ENCODE results near the gene SLC9A9. TPM values are rescaled to one million over a fixed set of nuclear protein-coding genes. Genes with fewer than 3 reads are reported as not detected.

Gene SLC9A9
- polyA plus RNA-seq, 1 of the 3 experiments (the other 2 are of a cell fraction): 0.05 TPM

DNA sequence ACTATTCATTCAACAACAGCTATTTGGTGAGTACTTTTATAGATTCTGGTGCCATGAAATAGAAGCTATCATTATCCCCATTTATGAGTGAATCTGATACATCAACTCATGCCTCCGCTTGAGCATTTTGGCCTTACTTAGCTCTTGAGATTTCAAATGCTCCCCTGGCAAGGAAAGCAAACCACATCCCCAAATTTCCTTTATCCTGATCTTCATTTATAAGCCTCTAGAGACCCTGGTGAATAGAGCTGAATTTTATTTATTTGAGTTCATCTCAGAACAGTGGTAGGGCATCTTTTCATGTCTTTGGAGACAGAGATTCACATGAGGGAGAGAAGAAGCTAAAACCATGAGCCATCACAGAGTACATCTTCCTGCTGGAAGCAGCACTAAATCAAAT is 317.2 kb downstream of the SLC9A9 start:
- H3K9ac ChIP-seq: no peak overlapping the region
- H2AFZ ChIP-seq (ENCODE audit: low read depth): no peak overlapping the region
- H3K27ac ChIP-seq (ENCODE audit: low read depth in 2 of 2, low read length in 1 of 2): no peak overlapping the region
- TF ChIP-seq NRF1 (IDR thresholded peaks at IDR 0.05; ENCODE audit: low read depth, low read length) (no peak), CHD2 (IDR thresholded peaks at IDR 0.05; ENCODE audit: low read length, partially characterized antibody) (no peak), RFX5 (IDR thresholded peaks at IDR 0.05; ENCODE audit: low read length) (no peak), ELF1 (IDR thresholded peaks at IDR 0.05) (no peak)
- TF ChIP-seq, protein P1, sequence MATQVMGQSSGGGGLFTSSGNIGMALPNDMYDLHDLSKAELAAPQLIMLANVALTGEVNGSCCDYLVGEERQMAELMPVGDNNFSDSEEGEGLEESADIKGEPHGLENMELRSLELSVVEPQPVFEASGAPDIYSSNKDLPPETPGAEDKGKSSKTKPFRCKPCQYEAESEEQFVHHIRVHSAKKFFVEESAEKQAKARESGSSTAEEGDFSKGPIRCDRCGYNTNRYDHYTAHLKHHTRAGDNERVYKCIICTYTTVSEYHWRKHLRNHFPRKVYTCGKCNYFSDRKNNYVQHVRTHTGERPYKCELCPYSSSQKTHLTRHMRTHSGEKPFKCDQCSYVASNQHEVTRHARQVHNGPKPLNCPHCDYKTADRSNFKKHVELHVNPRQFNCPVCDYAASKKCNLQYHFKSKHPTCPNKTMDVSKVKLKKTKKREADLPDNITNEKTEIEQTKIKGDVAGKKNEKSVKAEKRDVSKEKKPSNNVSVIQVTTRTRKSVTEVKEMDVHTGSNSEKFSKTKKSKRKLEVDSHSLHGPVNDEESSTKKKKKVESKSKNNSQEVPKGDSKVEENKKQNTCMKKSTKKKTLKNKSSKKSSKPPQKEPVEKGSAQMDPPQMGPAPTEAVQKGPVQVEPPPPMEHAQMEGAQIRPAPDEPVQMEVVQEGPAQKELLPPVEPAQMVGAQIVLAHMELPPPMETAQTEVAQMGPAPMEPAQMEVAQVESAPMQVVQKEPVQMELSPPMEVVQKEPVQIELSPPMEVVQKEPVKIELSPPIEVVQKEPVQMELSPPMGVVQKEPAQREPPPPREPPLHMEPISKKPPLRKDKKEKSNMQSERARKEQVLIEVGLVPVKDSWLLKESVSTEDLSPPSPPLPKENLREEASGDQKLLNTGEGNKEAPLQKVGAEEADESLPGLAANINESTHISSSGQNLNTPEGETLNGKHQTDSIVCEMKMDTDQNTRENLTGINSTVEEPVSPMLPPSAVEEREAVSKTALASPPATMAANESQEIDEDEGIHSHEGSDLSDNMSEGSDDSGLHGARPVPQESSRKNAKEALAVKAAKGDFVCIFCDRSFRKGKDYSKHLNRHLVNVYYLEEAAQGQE (IDR thresholded peaks at IDR 0.05; ENCODE audit: low read depth, low read length): no peak
- H3K9me3 ChIP-seq: no peaks in the 10 kb centered on the region
- H3K79me2 ChIP-seq (ENCODE audit: insufficient read depth): no peaks in the 10 kb centered on the region
- no peak for DNase-seq
- H3K27me3 ChIP-seq (ENCODE audit: insufficient read depth): peaks cover 15% of the 10 kb centered on the region; the same call in 1 of the 2 replicates
- H3K9me2 ChIP-seq: no peaks in the 10 kb centered on the region
- H4K20me1 ChIP-seq (ENCODE audit: insufficient read depth): no peaks in the 10 kb centered on the region
- H3F3A ChIP-seq (replicated peaks; ENCODE audit: insufficient read depth): no peaks in the 10 kb centered on the region
- H3K4me3 ChIP-seq (ENCODE audit: low read depth in 2 of 2, low read length in 1 of 2): no peak overlapping the region
- H3K4me1 ChIP-seq (ENCODE audit: control insufficient read depth in 1 of 2, insufficient read depth in 2 of 2, low read depth in 1 of 2, low read length in 1 of 2): no peaks in the 10 kb centered on the region
- no peaks in the 10 kb centered on the region for H3K36me3 ChIP-seq (replicated peaks in 1 of 2; ENCODE audit: control insufficient read depth in 1 of 2, insufficient read depth in 2 of 2, low read length in 1 of 2)
- CTCF ChIA-PET: interaction anchor here (0.8 kb wide), 1 partner anchor 143 kb away, joined by 3 read pairs; no protein-coding TSS in a partner anchor
- no peak overlapping the region for H3K4me2 ChIP-seq
- POLR2A ChIA-PET: no interaction called here
- WGBS (ENCODE audit: low lambda C conversion rate): 21% methylated on average over 1 of the region's 1 CpG

DNA sequence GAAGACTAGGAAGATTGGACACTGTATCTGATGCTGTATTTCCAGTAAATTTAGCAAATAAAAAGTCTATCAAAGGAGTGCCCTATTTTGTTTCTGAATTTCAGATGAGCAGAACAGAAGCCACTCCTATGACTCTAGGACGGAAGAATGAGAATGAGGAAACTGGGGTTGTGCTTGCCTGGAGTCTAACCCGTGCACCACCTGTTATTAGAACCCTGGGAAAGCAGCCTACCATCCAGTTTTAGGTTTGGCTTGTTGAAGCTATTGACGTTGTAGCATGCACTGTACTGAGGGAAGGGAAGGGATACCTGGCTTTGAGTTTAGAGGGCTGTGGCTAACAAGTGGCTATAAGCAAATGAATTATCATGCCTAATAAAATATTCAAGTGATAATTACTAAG is 318.5 kb downstream of the SLC9A9 start:
- DNase-seq: no peak
- H4K20me1 ChIP-seq (ENCODE audit: insufficient read depth): no peaks in the 10 kb centered on the region
- no peak overlapping the region for H2AFZ ChIP-seq (ENCODE audit: low read depth)
- H3K36me3 ChIP-seq (replicated peaks in 1 of 2; ENCODE audit: control insufficient read depth in 1 of 2, insufficient read depth in 2 of 2, low read length in 1 of 2): no peaks in the 10 kb centered on the region
- peaks cover 15% of the 10 kb centered on the region; the same call in 1 of the 2 replicates for H3K27me3 ChIP-seq (ENCODE audit: insufficient read depth)
- H3K27ac ChIP-seq (ENCODE audit: low read depth in 2 of 2, low read length in 1 of 2): no peak overlapping the region
- H3K9me3 ChIP-seq: no peaks in the 10 kb centered on the region
- H3K4me3 ChIP-seq (ENCODE audit: low read depth in 2 of 2, low read length in 1 of 2): no peak overlapping the region
- no peak overlapping the region for H3K4me2 ChIP-seq
- no peaks in the 10 kb centered on the region for H3K4me1 ChIP-seq (ENCODE audit: control insufficient read depth in 1 of 2, insufficient read depth in 2 of 2, low read depth in 1 of 2, low read length in 1 of 2)
- no peaks in the 10 kb centered on the region for H3F3A ChIP-seq (replicated peaks; ENCODE audit: insufficient read depth)
- no peak overlapping the region for H3K9ac ChIP-seq
- no peaks in the 10 kb centered on the region for H3K79me2 ChIP-seq (ENCODE audit: insufficient read depth)
- POLR2A ChIA-PET: no interaction called here
- CTCF ChIA-PET: no interaction called here
- H3K9me2 ChIP-seq: no peaks in the 10 kb centered on the region
- WGBS (ENCODE audit: low lambda C conversion rate): 9% methylated on average over 3 of the region's 3 CpGs
- TF ChIP-seq, protein P2, sequence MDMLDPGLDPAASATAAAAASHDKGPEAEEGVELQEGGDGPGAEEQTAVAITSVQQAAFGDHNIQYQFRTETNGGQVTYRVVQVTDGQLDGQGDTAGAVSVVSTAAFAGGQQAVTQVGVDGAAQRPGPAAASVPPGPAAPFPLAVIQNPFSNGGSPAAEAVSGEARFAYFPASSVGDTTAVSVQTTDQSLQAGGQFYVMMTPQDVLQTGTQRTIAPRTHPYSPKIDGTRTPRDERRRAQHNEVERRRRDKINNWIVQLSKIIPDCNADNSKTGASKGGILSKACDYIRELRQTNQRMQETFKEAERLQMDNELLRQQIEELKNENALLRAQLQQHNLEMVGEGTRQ (IDR thresholded peaks at IDR 0.05; ENCODE audit: borderline replicate concordance, low read depth, low read length): no peak
- no peak for TF ChIP-seq RCOR1 (IDR thresholded peaks at IDR 0.05; ENCODE audit: low read length)
- TF ChIP-seq, protein P3, sequence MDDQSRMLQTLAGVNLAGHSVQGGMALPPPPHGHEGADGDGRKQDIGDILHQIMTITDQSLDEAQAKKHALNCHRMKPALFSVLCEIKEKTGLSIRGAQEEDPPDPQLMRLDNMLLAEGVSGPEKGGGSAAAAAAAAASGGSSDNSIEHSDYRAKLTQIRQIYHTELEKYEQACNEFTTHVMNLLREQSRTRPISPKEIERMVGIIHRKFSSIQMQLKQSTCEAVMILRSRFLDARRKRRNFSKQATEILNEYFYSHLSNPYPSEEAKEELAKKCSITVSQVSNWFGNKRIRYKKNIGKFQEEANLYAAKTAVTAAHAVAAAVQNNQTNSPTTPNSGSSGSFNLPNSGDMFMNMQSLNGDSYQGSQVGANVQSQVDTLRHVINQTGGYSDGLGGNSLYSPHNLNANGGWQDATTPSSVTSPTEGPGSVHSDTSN (IDR thresholded peaks at IDR 0.05): no peak
- no peak for TF ChIP-seq EZH2phosphoT487 (IDR thresholded peaks at IDR 0.05; ENCODE audit: borderline replicate concordance, low read depth)
- TF ChIP-seq, protein P4, sequence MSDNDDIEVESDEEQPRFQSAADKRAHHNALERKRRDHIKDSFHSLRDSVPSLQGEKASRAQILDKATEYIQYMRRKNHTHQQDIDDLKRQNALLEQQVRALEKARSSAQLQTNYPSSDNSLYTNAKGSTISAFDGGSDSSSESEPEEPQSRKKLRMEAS (IDR thresholded peaks at IDR 0.05; ENCODE audit: low read depth): no peak

Measured in SK-N-SH (cell line).